Esophagus muscularis mucosa (tissue), 3 donors: ENCODE measurements around the gene COL25A1.

ENCODE experiments used
- POLR2A ChIP-seq: fragments of 450-650 bp; IDR thresholded peaks from one replicate; pipeline ENCODE4 v1.6.1; 2017; ENCODE audit warnings: antibody characterized with exemption, moderate library complexity, mild to moderate bottlenecking, low read depth
- TF ChIP-seq, protein P1 (sequence below), 3 experiments: fragments of 200-600 bp in 2 of 3; fragments of 450-650 bp in 1 of 3; sonication (generic) in 2 of 3; IDR thresholded peaks; one replicate each; pipeline ENCODE4 v1.5.1; 2017 to 2019; ENCODE audit warnings: antibody characterized with exemption in 3 of 3, mild to moderate bottlenecking in 2 of 3, moderate library complexity in 1 of 3

- TF ChIP-seq POLR2A = no peak
- TF ChIP-seq, protein P1, sequence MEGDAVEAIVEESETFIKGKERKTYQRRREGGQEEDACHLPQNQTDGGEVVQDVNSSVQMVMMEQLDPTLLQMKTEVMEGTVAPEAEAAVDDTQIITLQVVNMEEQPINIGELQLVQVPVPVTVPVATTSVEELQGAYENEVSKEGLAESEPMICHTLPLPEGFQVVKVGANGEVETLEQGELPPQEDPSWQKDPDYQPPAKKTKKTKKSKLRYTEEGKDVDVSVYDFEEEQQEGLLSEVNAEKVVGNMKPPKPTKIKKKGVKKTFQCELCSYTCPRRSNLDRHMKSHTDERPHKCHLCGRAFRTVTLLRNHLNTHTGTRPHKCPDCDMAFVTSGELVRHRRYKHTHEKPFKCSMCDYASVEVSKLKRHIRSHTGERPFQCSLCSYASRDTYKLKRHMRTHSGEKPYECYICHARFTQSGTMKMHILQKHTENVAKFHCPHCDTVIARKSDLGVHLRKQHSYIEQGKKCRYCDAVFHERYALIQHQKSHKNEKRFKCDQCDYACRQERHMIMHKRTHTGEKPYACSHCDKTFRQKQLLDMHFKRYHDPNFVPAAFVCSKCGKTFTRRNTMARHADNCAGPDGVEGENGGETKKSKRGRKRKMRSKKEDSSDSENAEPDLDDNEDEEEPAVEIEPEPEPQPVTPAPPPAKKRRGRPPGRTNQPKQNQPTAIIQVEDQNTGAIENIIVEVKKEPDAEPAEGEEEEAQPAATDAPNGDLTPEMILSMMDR (IDR thresholded peaks at IDR 0.05) = no peak
Observed at GRCh38 chr4:109323348-109323747, 20.9 kb upstream of the COL25A1 start.
